Smooth muscle cell (in vitro differentiated cells): ENCODE data around the gene JMJD1C. TPM values are rescaled to one million over a fixed set of nuclear protein-coding genes. Genes with fewer than 3 reads are reported as not detected.

Source experiments
- DNase-seq: peaks from one replicate; lab custom pipeline; 2025; ENCODE audit not compliant: unreplicated experiment; lab: John Stamatoyannopoulos, UW
- H2AFZ ChIP-seq: fragments of 200-600 bp; sonication (generic); 2 replicates; pipeline ENCODE4 v1.6.0; 2016; ENCODE audit warnings: antibody characterized with exemption, low read depth, mild to moderate bottlenecking
- H3F3A ChIP-seq: fragments of 200-600 bp; sonication (generic); 2 replicates; pipeline ENCODE4 v1.6.0; 2017; ENCODE audit warnings: antibody characterized with exemption, low read depth
- H3K27ac ChIP-seq: fragments of 200-600 bp; sonication (generic); 2 replicates; pipeline ENCODE4 v1.5.1; 2016; ENCODE audit warnings: low read depth, mild to moderate bottlenecking
- H3K27me3 ChIP-seq: fragments of 200-600 bp; sonication (generic); 2 replicates; pipeline ENCODE4 v1.6.1; 2016; ENCODE audit warnings: low read depth, mild to moderate bottlenecking
- H3K36me3 ChIP-seq: fragments of 200-600 bp; sonication (generic); 2 replicates; pipeline ENCODE4 v1.5.1; 2016; ENCODE audit warnings: low read depth
- H3K4me1 ChIP-seq: fragments of 200-600 bp; sonication (generic); 2 replicates; pipeline ENCODE4 v1.5.1; 2016; ENCODE audit warnings: low read depth
- H3K4me2 ChIP-seq: fragments of 200-600 bp; sonication (generic); 2 replicates; pipeline ENCODE4 v1.6.0; 2016; ENCODE audit warnings: mild to moderate bottlenecking
- H3K4me3 ChIP-seq: fragments of 200-600 bp; sonication (generic); 2 replicates; pipeline ENCODE4 v1.5.1; 2016; ENCODE audit warnings: mild to moderate bottlenecking
- H3K79me2 ChIP-seq: fragments of 200-600 bp; sonication (generic); 2 replicates; pipeline ENCODE4 v1.6.0; 2016; ENCODE audit warnings: low read depth, mild to moderate bottlenecking
- H3K9ac ChIP-seq: fragments of 200-600 bp; sonication (generic); 2 replicates; pipeline ENCODE4 v1.6.0; 2016; ENCODE audit warnings: low read depth
- H3K9me3 ChIP-seq: fragments of 200-600 bp; sonication (generic); replicated peaks from 2 replicates; pipeline ENCODE4 v1.5.1; 2016; ENCODE audit warnings: low read depth
- H4K20me1 ChIP-seq: fragments of 200-600 bp; sonication (generic); 2 replicates; pipeline ENCODE4 v1.6.0; 2016; ENCODE audit warnings: low read depth
- CTCF ChIP-seq: fragments of 200-600 bp; sonication (generic); IDR thresholded peaks from 2 replicates; pipeline ENCODE4 v1.5.1; 2017; ENCODE audit warnings: borderline replicate concordance, mild to moderate bottlenecking, antibody characterized with exemption; ENCODE audit not compliant: insufficient read depth, poor library complexity, severe bottlenecking
- WGBS: methylation state at CpG from one replicate; pipeline ENCODE4 v1.1.7; 2016; ENCODE audit warnings: low lambda C conversion rate; 5-methylcytosine and 5-hydroxymethylcytosine counted together
- polyA plus RNA-seq: library from polyadenylated mRNA; unstranded; fragments of >200 nt; fragmentation: Nextera tagmentation; extraction: Ambion mirVana; gene quantifications from 2 replicates; pipeline ENCODE4 v1.2.1, GENCODE V29; 2016
- total RNA-seq: library from RNA; depleted of rRNA; stranded (reverse); fragments of >200 nt; gene quantifications from 2 replicates; pipeline ENCODE4 v1.2.3, GENCODE V29; 2014

JMJD1C gene
- total and polyA plus RNA-seq, 2 experiments from 2014 or later, result 28.5 to 132 TPM

DNA sequence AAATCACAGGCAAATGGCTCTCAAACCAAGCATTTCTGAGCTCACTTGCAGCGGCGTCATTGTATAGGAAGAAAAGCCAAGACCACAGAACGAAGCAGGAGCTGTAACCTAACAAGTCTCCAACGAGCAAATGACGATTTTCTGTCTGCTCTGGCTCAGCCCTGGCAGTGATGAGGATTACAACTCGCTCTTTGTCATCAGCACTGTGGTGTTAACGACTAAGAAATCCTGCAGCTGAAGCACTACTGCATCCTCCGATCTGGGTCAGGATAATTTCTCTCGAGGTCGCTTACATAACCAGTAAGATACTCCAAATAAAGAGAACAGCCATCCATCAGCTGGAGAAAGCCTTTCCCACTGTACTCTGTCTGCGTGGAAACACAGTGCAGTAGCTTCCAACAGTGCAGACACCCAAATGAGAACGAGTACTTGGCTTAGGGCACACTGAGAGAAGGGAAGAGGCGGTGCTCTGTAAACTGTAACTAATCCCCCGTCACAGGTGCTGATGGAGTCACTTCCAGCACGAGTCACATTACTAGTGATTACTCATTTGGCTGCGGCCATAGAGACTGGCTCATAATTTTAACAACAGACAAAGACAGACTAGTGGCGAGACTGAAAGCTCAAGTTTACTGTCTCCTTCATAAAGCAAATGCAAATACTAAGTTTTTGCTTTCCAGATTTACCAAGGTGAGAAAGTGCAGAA is 196.8 kb downstream of the JMJD1C start:
- peak; percentile 19 for TF ChIP-seq CTCF
- under 1% methylated on average over 17 of the region's 17 CpGs for WGBS

GRCh38 chr10:63268149-63268797 is 197.5 kb downstream of the JMJD1C start:
- Histone ChIP-seq H3K4me3 (peak overlapping the region; percentile 96), H3K4me2 (peak overlapping the region; percentile 94), H3F3A (peaks cover 39% of the 10 kb centered on the region), H3K9me3 (no peaks in the 10 kb centered on the region), H3K36me3 (no peaks in the 10 kb centered on the region), H3K27me3 (no peaks in the 10 kb centered on the region), H3K27ac (peak overlapping the region; percentile 100), H4K20me1 (peaks cover 45% of the 10 kb centered on the region), H3K79me2 (peaks cover 81% of the 10 kb centered on the region), H3K9ac (peak overlapping the region; percentile 100), H3K4me1 (peaks cover 29% of the 10 kb centered on the region), H2AFZ (no peak overlapping the region)
- WGBS, result under 1% methylated on average over 3 of the region's 3 CpGs
- TF ChIP-seq CTCF, result no peak
- DNase-seq, result no peak

More for the DNA sequence above, 196.8 kb downstream of the JMJD1C start:
- Histone ChIP-seq H3F3A (peaks cover 39% of the 10 kb centered on the region), H3K27ac (peak overlapping the region; percentile 100), H4K20me1 (peaks cover 38% of the 10 kb centered on the region), H3K27me3 (no peaks in the 10 kb centered on the region), H3K4me1 (peaks cover 28% of the 10 kb centered on the region), H3K4me2 (peak overlapping the region; percentile 94), H3K9me3 (no peaks in the 10 kb centered on the region), H3K36me3 (no peaks in the 10 kb centered on the region), H3K79me2 (peaks cover 81% of the 10 kb centered on the region), H3K9ac (peak overlapping the region; percentile 100), H2AFZ (no peak overlapping the region), H3K4me3 (peak overlapping the region; percentile 96)
- peak; percentile 27 for DNase-seq

- Histone ChIP-seq H4K20me1 (peaks cover 52% of the 10 kb centered on the region), H3K36me3 (no peaks in the 10 kb centered on the region), H3F3A (peaks cover 39% of the 10 kb centered on the region), H3K27me3 (no peaks in the 10 kb centered on the region), H3K9me3 (no peaks in the 10 kb centered on the region), H3K4me2 (peak overlapping the region; percentile 94), H3K79me2 (peaks cover 81% of the 10 kb centered on the region), H3K27ac (peak overlapping the region; percentile 100), H2AFZ (no peak overlapping the region), H3K9ac (peak overlapping the region; percentile 100), H3K4me3 (peak overlapping the region; percentile 96), H3K4me1 (peaks cover 35% of the 10 kb centered on the region)
- 2% methylated on average over 6 of the region's 6 CpGs for WGBS
- TF ChIP-seq CTCF, result no peak
- no peak for DNase-seq
Observed at GRCh38 chr10:63267414-63268148, 198.2 kb downstream of the JMJD1C start.
